Effector memory CD4-positive, alpha-beta T cell (primary cell): ENCODE measurements around the gene KRTAP9-9.
"Not testable (repeated sequence)": the region's sequence is repeated elsewhere in the genome, so short reads cannot be mapped to it uniquely, and the experiment has no call there.

Experiments
- DNase-seq, 3 donors: peaks; one replicate each; pipeline ENCODE4 v3.0.0-alpha.2; 2020
- H3K27ac ChIP-seq: 2 replicates; pipeline ENCODE4 v1.7.0; 2013; ENCODE audit warnings: mild to moderate bottlenecking, low read length, moderate library complexity; ENCODE audit not compliant: insufficient read depth, poor library complexity, severe bottlenecking
- H3K27me3 ChIP-seq: replicated peaks from 2 replicates; pipeline ENCODE4 v1.7.0; 2013; ENCODE audit warnings: mild to moderate bottlenecking, low read length; ENCODE audit not compliant: insufficient read depth, control insufficient read depth, poor library complexity, severe bottlenecking
- H3K36me3 ChIP-seq: 2 replicates; pipeline ENCODE4 v1.7.0; 2013; ENCODE audit warnings: mild to moderate bottlenecking, low read length, moderate library complexity; ENCODE audit not compliant: control insufficient read depth, insufficient read depth
- H3K4me1 ChIP-seq: 2 replicates; pipeline ENCODE4 v1.7.0; 2013; ENCODE audit warnings: low read length, mild to moderate bottlenecking; ENCODE audit not compliant: control insufficient read depth, insufficient read depth, poor library complexity, severe bottlenecking
- H3K4me3 ChIP-seq: 2 replicates; pipeline ENCODE4 v1.7.0; 2013; ENCODE audit warnings: low read length, low read depth, mild to moderate bottlenecking; ENCODE audit not compliant: insufficient read depth, poor library complexity, severe bottlenecking
- H3K9me3 ChIP-seq: 2 replicates; pipeline ENCODE4 v1.7.0; 2013; ENCODE audit warnings: mild to moderate bottlenecking, low read length, moderate library complexity; ENCODE audit not compliant: control insufficient read depth

Gene KRTAP9-9

GRCh38 chr17:41263212-41263611, 8.0 kb downstream of the KRTAP9-9 start:
- H3K9me3 ChIP-seq, result no peaks in the 10 kb centered on the region
- no peak overlapping the region for H3K4me3 ChIP-seq

GRCh38 chr17:41264599-41264998, 9.4 kb downstream of the KRTAP9-9 start:
- Histone ChIP-seq H3K4me1 (no peaks in the 10 kb centered on the region), H3K27me3 (no peaks in the 10 kb centered on the region), H3K36me3 (no peaks in the 10 kb centered on the region), H3K27ac (no peak overlapping the region), H3K9me3 (no peaks in the 10 kb centered on the region), H3K4me3 (no peak overlapping the region)
- no peak for DNase-seq

More at GRCh38 chr17:41263212-41263611, 8.0 kb downstream of the KRTAP9-9 start:
- no peak for DNase-seq
- H3K27me3 ChIP-seq, result no peaks in the 10 kb centered on the region
- H3K36me3 ChIP-seq, result no peaks in the 10 kb centered on the region
- H3K27ac ChIP-seq, result no peak overlapping the region
- H3K4me1 ChIP-seq, result no peaks in the 10 kb centered on the region

GRCh38 chr17:41265078-41265477, 9.9 kb downstream of the KRTAP9-9 start, which contains the start of gene KRTAP9-6:
Gene KRTAP9-6, plus strand, starts transcription at chr17:41265378. Its CDS starts 0 bp downstream, at chr17:41265378.
- H3K36me3 ChIP-seq, result no peaks in the 10 kb centered on the region
- H3K9me3 ChIP-seq, result no peaks in the 10 kb centered on the region
- no peaks in the 10 kb centered on the region for H3K27me3 ChIP-seq
- no peaks in the 10 kb centered on the region for H3K4me1 ChIP-seq
- H3K27ac ChIP-seq, result no peak within 1 kb of the TSS
- DNase-seq, result no peak
- H3K4me3 ChIP-seq, result no peak within 1 kb of the TSS

DNA sequence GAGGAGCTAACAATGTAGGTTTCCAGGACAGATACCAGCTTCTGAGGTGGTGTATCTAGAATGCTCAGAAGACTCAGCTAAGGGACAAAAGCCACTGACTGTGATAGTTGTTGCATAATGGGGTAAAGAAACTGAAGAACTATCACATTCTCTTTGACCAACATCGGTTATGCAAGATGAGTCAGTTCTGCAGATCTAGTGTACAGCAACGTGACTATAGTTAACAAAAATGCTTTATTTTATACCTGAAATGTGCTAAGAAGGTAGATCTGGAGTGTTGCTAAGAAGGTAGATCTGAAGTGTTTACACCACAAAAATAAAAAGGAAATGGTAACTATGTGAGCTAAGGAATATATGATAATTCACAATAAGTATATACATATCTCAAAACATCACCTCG, 12.5 kb downstream of the KRTAP9-9 start:
- no peak overlapping the region for H3K4me3 ChIP-seq
- no peaks in the 10 kb centered on the region for H3K36me3 ChIP-seq
- H3K9me3 ChIP-seq, result no peaks in the 10 kb centered on the region
- no peak for DNase-seq
- no peaks in the 10 kb centered on the region for H3K4me1 ChIP-seq
- no peak overlapping the region for H3K27ac ChIP-seq
- no peaks in the 10 kb centered on the region for H3K27me3 ChIP-seq

DNA sequence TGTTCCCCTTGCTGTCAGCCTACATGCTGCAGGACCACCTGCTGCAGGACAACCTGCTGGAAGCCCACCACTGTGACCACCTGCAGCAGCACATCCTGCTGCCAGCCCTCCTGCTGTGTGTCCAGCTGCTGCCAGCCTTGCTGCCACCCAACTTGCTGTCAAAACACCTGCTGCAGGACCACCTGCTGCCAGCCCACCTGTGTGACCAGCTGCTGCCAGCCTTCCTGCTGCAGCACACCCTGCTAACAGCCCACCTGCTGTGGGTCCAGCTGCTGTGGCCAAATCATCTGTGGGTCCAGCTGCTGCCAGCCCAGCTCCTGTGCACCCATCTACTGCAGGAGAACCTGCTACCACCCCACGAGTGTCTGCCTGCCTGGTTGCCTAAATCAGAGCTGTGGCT, 16.1 kb downstream of the KRTAP9-9 start:
- not testable (repeated sequence) for H3K27ac ChIP-seq, H3K4me1 ChIP-seq, H3K27me3 ChIP-seq, H3K4me3 ChIP-seq, H3K9me3 ChIP-seq, H3K36me3 ChIP-seq, DNase-seq

DNA sequence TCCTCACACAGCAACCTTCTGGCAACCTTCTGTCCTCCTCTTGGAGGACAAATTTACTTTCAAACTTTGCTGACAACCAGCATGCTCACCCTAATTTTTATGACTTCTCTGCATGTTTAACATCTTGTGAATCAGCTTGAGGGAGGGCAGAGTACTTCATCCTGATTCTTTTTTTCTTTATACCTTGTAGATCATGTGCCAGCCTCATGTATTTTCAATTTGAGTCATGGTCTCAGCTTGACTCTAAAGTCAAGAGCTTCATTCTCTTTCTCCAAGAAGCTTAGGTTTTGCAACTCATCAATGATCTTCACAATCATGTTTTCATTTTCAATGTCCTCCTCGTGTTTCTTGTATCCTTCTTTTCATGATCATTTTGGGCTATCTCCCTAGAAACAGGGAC, 16.7 kb downstream of the KRTAP9-9 start:
- H3K27me3 ChIP-seq, result no peaks in the 10 kb centered on the region
- no peaks in the 10 kb centered on the region for H3K4me1 ChIP-seq
- no peak overlapping the region for H3K27ac ChIP-seq
- no peaks in the 10 kb centered on the region for H3K9me3 ChIP-seq
- no peak for DNase-seq
- no peak overlapping the region for H3K4me3 ChIP-seq
- no peaks in the 10 kb centered on the region for H3K36me3 ChIP-seq

GRCh38 chr17:41275648-41276190, 20.5 kb downstream of the KRTAP9-9 start, which contains the start of gene KRTAP9-7:
Gene KRTAP9-7, plus strand, starts transcription at chr17:41275698. Its CDS starts 0 bp downstream, at chr17:41275698.
- not testable (repeated sequence) for H3K36me3 ChIP-seq, DNase-seq, H3K4me3 ChIP-seq, H3K4me1 ChIP-seq, H3K9me3 ChIP-seq, H3K27ac ChIP-seq, H3K27me3 ChIP-seq

- Histone ChIP-seq H3K27ac (no peak overlapping the region), H3K4me1 (no peaks in the 10 kb centered on the region), H3K36me3 (no peaks in the 10 kb centered on the region), H3K4me3 (no peak overlapping the region), H3K9me3 (no peaks in the 10 kb centered on the region), H3K27me3 (no peaks in the 10 kb centered on the region)
- DNase-seq, result no peak
Measured at GRCh38 chr17:41278176-41278955, 23.2 kb downstream of the KRTAP9-9 start.

GRCh38 chr17:41284043-41284442, 28.9 kb downstream of the KRTAP9-9 start:
- no peak overlapping the region for H3K27ac ChIP-seq
- H3K36me3 ChIP-seq, result no peaks in the 10 kb centered on the region
- H3K9me3 ChIP-seq, result no peaks in the 10 kb centered on the region
- no peaks in the 10 kb centered on the region for H3K27me3 ChIP-seq
- DNase-seq, result no peak
- no peak overlapping the region for H3K4me3 ChIP-seq
- peaks cover 6% of the 10 kb centered on the region for H3K4me1 ChIP-seq

GRCh38 chr17:41284546-41284945, 29.4 kb downstream of the KRTAP9-9 start:
- DNase-seq, result no peak
- H3K4me1 ChIP-seq, result peaks cover 6% of the 10 kb centered on the region
- no peak overlapping the region for H3K27ac ChIP-seq
- H3K27me3 ChIP-seq, result no peaks in the 10 kb centered on the region
- H3K36me3 ChIP-seq, result no peaks in the 10 kb centered on the region
- no peaks in the 10 kb centered on the region for H3K9me3 ChIP-seq
- no peak overlapping the region for H3K4me3 ChIP-seq
